Stimulated activated naive CD8-positive, alpha-beta T cell treated with anti-CD3 and anti-CD28 coated beads, Interleukin-15, Interleukin-2, amounts not matched to agents 100 U/mL and 50 U/mL, for 24 hours (primary cell): ENCODE results near the gene PALB2.

Experiments used
- ATAC-seq: fragments of 150-1000 bp; cut with Tn5 transposase; one replicate; pipeline ENCODE4 v1.10.0; 2021
- DNase-seq: peaks from one replicate; pipeline ENCODE4 v3.0.0; 2021

The PALB2 gene

GRCh38 chr16:23640931-23641765, at the start of gene PALB2, which contains the start of gene DCTN5:
Gene PALB2, minus strand, starts transcription at chr16:23641310. Its CDS starts 153 bp downstream, at chr16:23641157.
Gene DCTN5, plus strand, starts transcription at chr16:23641466. Its CDS starts 77 bp downstream, at chr16:23641543.
- peak; percentile 99 for ATAC-seq
- peak; percentile 91 for DNase-seq

GRCh38 chr16:23689442-23690187, 48.5 kb upstream of the PALB2 start:
- no peak for ATAC-seq

DNA sequence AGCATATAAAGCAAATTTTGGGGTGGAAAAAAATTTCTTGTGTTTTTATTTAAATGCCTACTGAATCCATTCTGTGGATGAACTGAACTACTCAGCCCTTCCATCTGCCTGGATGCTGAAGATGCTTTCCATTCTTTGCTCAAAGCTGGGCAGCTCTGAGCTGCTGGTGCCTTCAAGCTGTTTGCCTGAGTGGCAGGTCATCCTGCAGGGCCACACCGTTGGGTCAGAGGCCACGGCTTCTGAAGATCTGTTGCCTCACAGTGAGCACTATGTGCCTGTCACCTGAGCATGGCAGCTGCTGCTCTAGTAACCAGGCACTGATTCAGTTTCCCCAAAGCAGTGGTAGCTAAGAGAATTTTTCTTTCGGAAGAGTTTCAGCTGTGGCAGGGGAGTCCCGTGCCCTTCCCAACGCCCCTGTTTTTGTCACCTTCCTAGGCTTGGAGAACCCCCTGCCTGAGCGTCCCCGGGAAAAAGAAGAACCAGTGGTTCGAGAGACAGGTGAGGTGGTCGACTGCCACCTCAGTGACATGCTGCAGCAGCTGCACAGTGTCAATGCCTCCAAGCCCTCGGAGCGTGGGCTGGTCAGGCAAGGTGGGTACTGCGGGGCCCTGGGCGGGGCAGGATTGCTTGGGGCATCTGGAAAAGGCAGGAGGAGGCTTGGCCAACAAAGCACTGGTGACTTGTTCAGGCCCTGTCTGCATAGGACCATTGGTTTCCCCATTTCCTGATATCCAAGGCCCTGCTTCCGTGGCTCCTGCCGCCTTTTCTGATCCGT, 46.1 kb upstream of the PALB2 start:
- DNase-seq (no peak), ATAC-seq (no peak)

More at GRCh38 chr16:23689442-23690187, 48.5 kb upstream of the PALB2 start:
- DNase-seq = no peak

DNA sequence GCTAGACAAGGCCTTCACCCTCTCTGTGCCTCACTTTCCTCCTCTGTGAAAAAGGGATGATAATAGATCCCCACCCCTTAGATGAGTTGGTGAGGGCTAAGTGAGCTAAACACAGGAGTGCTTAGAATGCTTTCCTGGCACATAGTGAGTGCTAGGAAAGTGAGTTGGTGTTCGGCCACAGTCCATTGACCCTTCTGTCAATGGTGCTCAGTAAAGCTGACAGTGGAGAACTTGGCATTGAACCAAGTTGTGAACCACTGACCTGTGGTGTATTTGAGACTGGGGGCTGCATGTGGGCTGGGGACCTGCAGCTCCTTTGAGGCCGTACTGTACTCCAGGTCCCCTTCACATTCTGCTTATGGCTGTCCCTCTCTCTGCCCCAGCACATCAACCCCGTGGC, 42.4 kb upstream of the PALB2 start:
- ATAC-seq = no peak
- DNase-seq = no peak

GRCh38 chr16:23682181-23682580, 41.1 kb upstream of the PALB2 start:
- no peak for ATAC-seq
- no peak for DNase-seq

GRCh38 chr16:23679986-23680336, 38.9 kb upstream of the PALB2 start:
- no peak for DNase-seq
- no peak for ATAC-seq

GRCh38 chr16:23679274-23679985, 38.3 kb upstream of the PALB2 start:
- DNase-seq (peak; percentile 51), ATAC-seq (no peak)

GRCh38 chr16:23678430-23679273, 37.5 kb upstream of the PALB2 start, which contains the start of gene PLK1:
Gene PLK1, plus strand, starts transcription at chr16:23678889. Its CDS starts 44 bp downstream, at chr16:23678933.
- ATAC-seq = peak; percentile 97

GRCh38 chr16:23676924-23677480, 35.9 kb upstream of the PALB2 start:
- ATAC-seq = no peak
- no peak for DNase-seq

More at GRCh38 chr16:23678430-23679273, 37.5 kb upstream of the PALB2 start, which contains the start of gene PLK1:
- peak; percentile 87 for DNase-seq

GRCh38 chr16:23673971-23674614, 33.0 kb upstream of the PALB2 start:
- DNase-seq (no peak), ATAC-seq (no peak)

GRCh38 chr16:23670137-23670776, 29.1 kb upstream of the PALB2 start:
- ATAC-seq (peak; percentile 98), DNase-seq (peak; percentile 55)

DNA sequence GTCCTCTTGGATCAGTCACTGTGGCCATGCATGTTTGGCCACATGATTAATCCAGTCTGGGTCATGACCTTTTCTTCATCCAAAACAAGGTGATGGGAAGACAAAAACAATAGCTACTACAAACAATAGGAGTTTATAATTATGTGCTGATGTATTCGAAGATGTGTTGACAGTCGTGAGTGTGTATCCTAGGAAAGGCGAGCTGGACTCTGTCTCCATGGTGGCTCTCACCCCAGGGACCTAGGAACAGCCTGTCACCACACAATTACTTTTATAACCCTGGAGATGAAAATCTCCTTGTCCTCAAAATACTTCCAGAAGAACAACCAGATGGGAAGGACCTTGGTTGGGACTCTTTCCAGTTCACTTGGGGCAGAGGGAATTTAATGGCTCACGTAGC, 27.8 kb upstream of the PALB2 start:
- no peak for ATAC-seq
- no peak for DNase-seq

- no peak for DNase-seq
- ATAC-seq = no peak
Measured at GRCh38 chr16:23668225-23668624, 27.1 kb upstream of the PALB2 start.

DNA sequence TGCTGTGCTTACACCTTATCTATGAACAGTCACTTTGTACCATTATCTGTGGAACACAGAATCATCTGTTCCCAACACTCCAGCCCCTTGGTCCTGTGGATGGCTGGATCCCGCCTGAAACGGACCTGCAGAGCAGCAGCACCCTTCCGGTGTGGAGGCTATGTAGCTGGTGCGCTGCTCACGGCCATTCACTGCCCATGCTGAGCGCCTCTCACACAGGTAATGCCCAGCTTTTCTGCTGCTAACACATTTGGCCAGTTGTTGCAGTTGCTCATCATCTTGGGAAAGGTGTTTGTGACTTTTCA, 26.2 kb upstream of the PALB2 start:
- ATAC-seq (no peak), DNase-seq (no peak)

DNA sequence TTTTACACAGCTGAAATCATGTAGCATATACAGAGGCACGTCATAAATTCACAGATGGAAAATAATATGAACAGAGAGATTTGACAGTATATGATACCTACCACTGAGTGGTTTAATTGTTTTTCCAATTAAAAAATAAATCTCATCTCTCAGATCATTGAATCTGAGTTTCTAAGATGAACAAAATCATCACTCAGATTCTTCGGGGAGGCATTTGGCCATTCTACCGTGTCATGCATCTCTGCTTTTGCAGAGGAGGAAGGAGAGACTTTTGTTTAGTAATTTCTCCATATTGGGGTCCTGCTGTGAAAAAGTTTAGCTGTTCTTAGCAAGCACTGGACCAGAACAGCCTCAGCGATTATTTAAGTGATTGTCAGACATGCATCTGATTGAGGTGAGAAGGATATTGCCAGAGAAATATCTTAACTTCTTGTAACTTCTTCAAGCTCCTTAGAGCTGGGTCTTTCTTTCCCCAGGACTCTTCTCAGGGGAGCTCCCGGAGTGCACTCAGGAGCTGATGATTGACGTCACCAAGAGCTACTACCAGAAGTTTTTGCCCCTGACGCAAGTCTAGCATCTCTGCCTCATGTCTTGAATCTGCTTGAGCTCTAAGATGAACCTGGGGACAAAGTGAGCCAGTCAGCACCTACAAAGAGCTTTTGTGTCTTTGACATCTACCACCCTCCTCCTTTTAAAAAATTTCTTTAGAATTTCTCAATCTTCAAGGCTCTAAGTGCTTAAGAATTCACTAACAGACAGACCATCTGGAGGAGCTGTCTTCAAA, 25.7 kb upstream of the PALB2 start:
- ATAC-seq = no peak
- DNase-seq = no peak

- ATAC-seq = peak; percentile 28
- no peak for DNase-seq
Measured at GRCh38 chr16:23663918-23664317, 22.8 kb upstream of the PALB2 start.

DNA sequence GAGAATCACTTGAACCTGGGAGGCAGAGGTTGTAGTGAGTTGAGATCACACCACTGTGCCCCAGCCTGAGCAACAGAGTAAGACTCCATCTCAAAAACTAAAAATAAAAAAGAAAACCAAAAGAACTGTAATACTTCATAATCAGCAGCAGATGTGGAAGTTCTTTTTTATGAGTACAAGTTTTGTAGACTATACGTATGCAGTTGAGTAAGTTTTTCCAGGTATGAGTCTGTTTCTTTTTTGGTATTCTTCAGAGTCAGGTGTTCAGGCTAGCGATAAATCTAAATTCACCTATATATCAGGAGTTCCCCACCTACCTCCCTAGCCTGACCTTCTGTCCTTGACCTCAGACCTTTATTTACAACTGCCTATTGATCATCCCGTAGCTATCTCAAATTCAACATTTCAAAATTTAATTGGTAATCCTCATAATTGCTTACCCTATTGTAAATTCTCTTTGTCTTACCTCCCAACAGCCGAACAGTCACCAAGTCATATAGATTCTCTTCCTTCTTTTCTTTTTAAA, 10.9 kb upstream of the PALB2 start:
- DNase-seq (no peak), ATAC-seq (peak; percentile 36)

GRCh38 chr16:23650674-23651416, 9.7 kb upstream of the PALB2 start:
- ATAC-seq (peak; percentile 76), DNase-seq (no peak)
